B cell (primary cell): ENCODE measurements around the gene DCBLD2. TPM values are rescaled to one million over a fixed set of nuclear protein-coding genes. Genes with fewer than 3 reads are reported as not detected.

Source experiments
- ATAC-seq: fragments of 200-7000 bp; cut with Tn5 transposase; one replicate; pipeline ENCODE4 v1.10.0; 2021; ENCODE audit warnings: low read depth, mild to moderate bottlenecking, moderate number of reproducible peaks, moderate library complexity
- CTCF ChIA-PET: fragments of 350-600 bp; sonication (Branson Sonifier 250); formaldehyde crosslinking; loops from one replicate; lab custom pipeline; 2021; ENCODE audit warnings: antibody characterized with exemption, inconsistent platforms; lab: Charles Lee
- POLR2A ChIA-PET: fragments of 350-600 bp; sonication (Branson Sonifier 250); formaldehyde crosslinking; loops from one replicate; lab custom pipeline; 2021; ENCODE audit warnings: antibody characterized with exemption; lab: Charles Lee
- DNase-seq: peaks from one replicate; pipeline ENCODE4 v3.0.0; 2013
- H2AFZ ChIP-seq: 2 replicates; pipeline ENCODE4 v1.6.1; 2012; ENCODE audit warnings: mild to moderate bottlenecking, low read depth, low read length; ENCODE audit not compliant: insufficient read depth, poor library complexity, severe bottlenecking
- H3K27ac ChIP-seq, 2 donors: 1 replicate in 1 of 2; 2 replicates in 1 of 2; pipeline ENCODE4 v1.5.1; 2012 to 2013; ENCODE audit warnings: low read length in 2 of 2, mild to moderate bottlenecking in 2 of 2, moderate library complexity in 1 of 2
- H3K27me3 ChIP-seq, 4 experiments: fragments of 200-600 bp in 1 of 4; sonication (generic) in 1 of 4; replicated peaks in 1 of 4; 1 replicate in 2 of 4; 2 replicates in 2 of 4; pipeline versions ENCODE4 v1.6.1 to v1.7.0; 2013 to 2016; ENCODE audit warnings: low read length in 3 of 4, mild to moderate bottlenecking in 2 of 4, mixed read lengths in 1 of 4, moderate library complexity in 1 of 4; ENCODE audit not compliant: insufficient read depth in 4 of 4, control insufficient read depth in 3 of 4; ENCODE audit errors: control extremely low read depth in 1 of 4
- H3K36me3 ChIP-seq, 2 experiments: replicated peaks in 1 of 2; 1 replicate in 1 of 2; 2 replicates in 1 of 2; pipeline versions ENCODE4 v1.6.1 to v1.7.1; 2013; ENCODE audit warnings: low read length in 1 of 2; ENCODE audit not compliant: insufficient read depth in 2 of 2, control insufficient read depth in 1 of 2; ENCODE audit errors: control extremely low read depth in 1 of 2, extremely low read depth in 1 of 2
- H3K4me1 ChIP-seq, 2 donors: fragments of 200-600 bp in 1 of 2; sonication (generic) in 1 of 2; 1 replicate in 1 of 2; 2 replicates in 1 of 2; pipeline versions ENCODE4 v1.5.1 to v1.6.1; 2013 to 2017; ENCODE audit warnings: low read length in 2 of 2; ENCODE audit not compliant: control insufficient read depth in 2 of 2, insufficient read depth in 2 of 2
- H3K4me2 ChIP-seq: replicated peaks from 2 replicates; pipeline ENCODE3; 2012; ENCODE audit warnings: mild to moderate bottlenecking, low read depth, low read length; ENCODE audit not compliant: poor library complexity, severe bottlenecking
- H3K4me3 ChIP-seq, 5 experiments: fragments of 200-600 bp in 1 of 5; sonication (generic) in 1 of 5; 1 replicate in 3 of 5; 2 replicates in 2 of 5; pipeline versions ENCODE4 v1.5.1 to v1.7.0; 2011 to 2016; ENCODE audit warnings: low read length in 4 of 5, mild to moderate bottlenecking in 4 of 5, low read depth in 2 of 5, control low read depth in 1 of 5, moderate library complexity in 1 of 5; ENCODE audit not compliant: insufficient read depth in 1 of 5; ENCODE audit errors: control extremely low read depth in 1 of 5, extremely low read depth in 1 of 5
- H3K79me2 ChIP-seq: fragments of 200-600 bp; sonication (generic); one replicate; pipeline ENCODE4 v1.6.0; 2016; ENCODE audit warnings: low read length; ENCODE audit not compliant: control insufficient read depth, insufficient read depth
- H3K9ac ChIP-seq: fragments of 200-600 bp; sonication (generic); 2 replicates; pipeline ENCODE4 v1.6.1; 2017; ENCODE audit warnings: mild to moderate bottlenecking, low read length, moderate library complexity
- H3K9me3 ChIP-seq, 3 donors: one replicate each; pipeline versions ENCODE4 v1.6.1 to v1.7.1; 2013; ENCODE audit warnings: low read length in 2 of 3; ENCODE audit not compliant: control insufficient read depth in 2 of 3, insufficient read depth in 1 of 3; ENCODE audit errors: control extremely low read depth in 1 of 3
- H4K20me1 ChIP-seq: 2 replicates; pipeline ENCODE4 v1.6.0; 2012; ENCODE audit warnings: mild to moderate bottlenecking, low read length; ENCODE audit not compliant: insufficient read depth, control insufficient read depth, poor library complexity, severe bottlenecking
- H3K27ac Mint-ChIP-seq: one replicate; pipeline ENCODE4 v1.8.0; 2021; ENCODE audit warnings: mixed read lengths
- H3K27me3 Mint-ChIP-seq: one replicate; pipeline ENCODE4 v1.8.0; 2021; ENCODE audit warnings: mixed read lengths
- H3K4me1 Mint-ChIP-seq: one replicate; pipeline ENCODE4 v1.8.0; 2021; ENCODE audit warnings: mixed read lengths
- H3K4me3 Mint-ChIP-seq: one replicate; pipeline ENCODE4 v1.8.0; 2021; ENCODE audit warnings: mixed read lengths
- H3K9me3 Mint-ChIP-seq: one replicate; pipeline ENCODE4 v1.8.0; 2022; ENCODE audit warnings: mixed read lengths; ENCODE audit not compliant: insufficient read depth
- CTCF ChIP-seq: fragments of 200-600 bp; IDR thresholded peaks from one replicate; pipeline ENCODE4 v1.8.0; 2022; ENCODE audit warnings: antibody characterized with exemption, mild to moderate bottlenecking
- EZH2 ChIP-seq: IDR thresholded peaks from 2 replicates; pipeline ENCODE4 v1.6.1; 2012; ENCODE audit warnings: borderline replicate concordance, low read depth, mild to moderate bottlenecking, moderate library complexity, low read length; ENCODE audit not compliant: insufficient read depth, poor library complexity, severe bottlenecking
- WGBS: methylation state at CpG from one replicate; pipeline ENCODE4 v1.1.5; 2013; ENCODE audit warnings: missing lambda C conversion rate; ENCODE audit not compliant: insufficient coverage; 5-methylcytosine and 5-hydroxymethylcytosine counted together
- intact Hi-C: fragments of 100-400 bp; cut with micrococcal nuclease; formaldehyde crosslinking; loops from one replicate; pipeline ENCODE4 v1.10.0; 2022
- polyA plus RNA-seq: library from polyadenylated mRNA; depleted of rRNA; stranded (reverse); fragments of >200 nt; gene quantifications from 2 replicates; pipeline ENCODE4 v1.2.3, GENCODE V29; 2012
- total RNA-seq, 2 donors: library from RNA; stranded (reverse); fragments of 120-200 nt in 1 of 2; gene quantifications; 1 replicate in 1 of 2; 2 replicates in 1 of 2; pipeline versions ENCODE4 v1.2.3 to v1.2.4, GENCODE V29; 2013 to 2022

The DCBLD2 gene
- total and polyA plus RNA-seq, 2 donors (not counting 1 experiment from before 2014, with no cell fraction given) = 0.37 to 3.5 TPM

GRCh38 chr3:98776140-98776493 lies 125.4 kb downstream of the DCBLD2 start:
- Histone ChIP-seq H4K20me1 (no peaks in the 10 kb centered on the region), H3K36me3 (no peaks in the 10 kb centered on the region), H3K27ac (no peak overlapping the region), H3K4me1 (no peaks in the 10 kb centered on the region), H3K79me2 (no peaks in the 10 kb centered on the region), H3K9ac (no peak overlapping the region), H3K4me2 (no peak overlapping the region), H3K27me3 (no peaks in the 10 kb centered on the region), H3K9me3 (no peaks in the 10 kb centered on the region), H3K4me3 (no peak overlapping the region), H2AFZ (no peak overlapping the region)
- no peak for ATAC-seq
- no peaks in the 10 kb centered on the region for H3K9me3 Mint-ChIP-seq
- H3K4me1 Mint-ChIP-seq = no peaks in the 10 kb centered on the region
- H3K4me3 Mint-ChIP-seq = no peak overlapping the region
- no peak for DNase-seq
- intact Hi-C loops = no loop called here
- H3K27ac Mint-ChIP-seq = no peak overlapping the region
- CTCF ChIA-PET = no interaction called here
- H3K27me3 Mint-ChIP-seq = peaks cover 10% of the 10 kb centered on the region
- POLR2A ChIA-PET = no interaction called here
- no peak for TF ChIP-seq EZH2
- no peak for TF ChIP-seq CTCF

GRCh38 chr3:98775459-98776139 lies 125.9 kb downstream of the DCBLD2 start:
- Histone ChIP-seq H3K4me3 (no peak overlapping the region), H3K27me3 (no peaks in the 10 kb centered on the region), H3K4me2 (no peak overlapping the region), H2AFZ (no peak overlapping the region), H3K9ac (no peak overlapping the region), H3K4me1 (no peaks in the 10 kb centered on the region), H3K27ac (no peak overlapping the region), H4K20me1 (no peaks in the 10 kb centered on the region), H3K79me2 (no peaks in the 10 kb centered on the region), H3K36me3 (no peaks in the 10 kb centered on the region), H3K9me3 (no peaks in the 10 kb centered on the region)
- ChIA-PET POLR2A (no interaction called here), CTCF (no interaction called here)
- ATAC-seq = no peak
- Mint-ChIP-seq H3K4me1 (no peaks in the 10 kb centered on the region), H3K27ac (no peak overlapping the region), H3K27me3 (peaks cover 10% of the 10 kb centered on the region), H3K9me3 (no peaks in the 10 kb centered on the region), H3K4me3 (no peak overlapping the region)
- DNase-seq = no peak
- intact Hi-C loops = no loop called here
- TF ChIP-seq CTCF (no peak), EZH2 (no peak)
- WGBS = no CpG with 5 or more reads among the region's 3 CpGs
